Measurements from ENCODE around the gene TPRX1. TPM values are rescaled to one million over a fixed set of nuclear protein-coding genes. Genes with fewer than 3 reads are reported as not detected.

The TPRX1 gene
- total RNA-seq, 8 experiments from 2014 or later: 0.33 to 1.1 (median 0.46) TPM; not detected in 4

DNA sequence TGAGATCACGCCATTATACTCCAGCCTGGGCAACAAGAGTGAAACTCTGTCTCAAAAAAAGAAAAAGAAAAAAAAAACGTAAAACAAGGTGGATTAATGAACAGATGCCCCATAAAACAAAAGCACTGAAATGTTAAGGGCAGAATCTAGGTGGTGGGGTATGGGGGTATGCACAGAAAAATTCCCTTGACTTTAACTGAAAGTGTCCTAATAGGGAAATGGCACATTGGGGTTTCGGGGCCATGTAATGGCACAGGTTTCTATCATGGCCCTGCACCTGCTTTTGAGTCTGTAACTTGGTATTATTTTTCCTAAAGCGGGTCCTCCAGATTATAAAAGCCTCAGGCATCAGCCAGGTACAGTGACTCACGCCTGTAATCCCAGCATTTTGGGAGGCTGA lies 42.8 kb downstream of the TPRX1 start:
- in situ Hi-C loops (cut with MboI; ENCODE audit: low pct_unique_long_range_greater_than_20kb in 2 of 9, low sequenced_read_pairs in 9 of 9, unreplicated experiment in 9 of 9): no loop called here
- WGBS, 10 experiments: 57 to 100% (median 100%) methylated on average over 1 to 3 of the region's 5 CpGs; no CpG with 5 or more reads in 1 of the 10 experiments
- ATAC-seq (replicated peaks in 6 of 8): no peak
- Histone ChIP-seq H3K4me1 (replicated peaks in 1 of 2) (no peaks in the 10 kb centered on the region), H3K4me3 (no peak overlapping the region), H3K27ac (no peak overlapping the region)

DNA sequence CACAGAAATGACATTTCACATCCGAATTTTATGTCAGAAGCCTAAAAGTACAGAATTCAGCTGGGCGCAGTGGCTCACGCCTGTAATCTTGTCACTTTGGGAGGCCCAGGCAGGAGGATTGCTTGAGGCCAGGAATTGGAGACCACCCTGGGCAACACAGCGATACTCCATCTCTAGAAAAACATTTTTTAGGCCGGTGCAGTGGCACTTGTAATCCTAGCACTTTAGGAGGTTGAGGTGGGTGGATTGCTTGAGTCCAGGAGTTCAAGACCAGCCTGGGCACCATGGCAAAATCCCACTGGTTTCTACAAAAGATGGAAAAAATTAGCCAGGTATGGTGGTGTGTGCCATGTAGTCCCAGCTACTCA lies 43.7 kb downstream of the TPRX1 start:
- no peak overlapping the region for H3K4me3 ChIP-seq
- in situ Hi-C loops (cut with MboI; ENCODE audit: low pct_unique_long_range_greater_than_20kb in 2 of 9, low sequenced_read_pairs in 9 of 9, unreplicated experiment in 9 of 9): no loop called here
- WGBS, 10 experiments: 80 to 100% (median 98%) methylated on average over 1 to 5 of the region's 5 CpGs; no CpG with 5 or more reads in 3 of the 10 experiments
- no peak overlapping the region for H3K27ac ChIP-seq
- no peak for ATAC-seq (replicated peaks in 6 of 8)
- no peaks in the 10 kb centered on the region for H3K4me1 ChIP-seq (replicated peaks in 1 of 2)

DNA sequence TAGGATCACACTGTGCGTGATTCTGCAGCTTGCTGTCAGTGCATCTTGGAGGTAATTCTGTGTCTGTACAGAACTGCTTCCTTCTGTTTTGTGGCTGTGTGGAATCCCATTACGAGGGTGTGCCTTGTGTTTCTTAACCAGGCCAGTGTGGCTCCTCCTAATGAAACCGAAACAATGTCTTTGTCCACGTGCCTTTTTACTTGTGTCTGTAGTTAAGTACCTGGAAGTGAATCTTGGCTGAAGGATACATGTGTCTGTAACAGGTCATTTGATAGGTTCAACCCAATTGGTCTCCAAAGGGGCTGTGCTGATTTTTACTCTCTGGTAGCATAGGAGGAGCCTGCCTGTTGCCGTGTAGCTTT lies 45.9 kb downstream of the TPRX1 start:
- WGBS, 10 experiments: 17 to 100% (median 98%) methylated on average over 1 to 5 of the region's 5 CpGs; no CpG with 5 or more reads in 1 of the 10 experiments
- H3K4me1 ChIP-seq (replicated peaks in 1 of 2): no peaks in the 10 kb centered on the region
- ATAC-seq (replicated peaks in 6 of 8): peak in 1 of 8 experiments; percentile 42
- in situ Hi-C loops (cut with MboI; ENCODE audit: low pct_unique_long_range_greater_than_20kb in 2 of 9, low sequenced_read_pairs in 9 of 9, unreplicated experiment in 9 of 9): no loop called here
- H3K27ac ChIP-seq: no peak overlapping the region
- no peak overlapping the region for H3K4me3 ChIP-seq

DNA sequence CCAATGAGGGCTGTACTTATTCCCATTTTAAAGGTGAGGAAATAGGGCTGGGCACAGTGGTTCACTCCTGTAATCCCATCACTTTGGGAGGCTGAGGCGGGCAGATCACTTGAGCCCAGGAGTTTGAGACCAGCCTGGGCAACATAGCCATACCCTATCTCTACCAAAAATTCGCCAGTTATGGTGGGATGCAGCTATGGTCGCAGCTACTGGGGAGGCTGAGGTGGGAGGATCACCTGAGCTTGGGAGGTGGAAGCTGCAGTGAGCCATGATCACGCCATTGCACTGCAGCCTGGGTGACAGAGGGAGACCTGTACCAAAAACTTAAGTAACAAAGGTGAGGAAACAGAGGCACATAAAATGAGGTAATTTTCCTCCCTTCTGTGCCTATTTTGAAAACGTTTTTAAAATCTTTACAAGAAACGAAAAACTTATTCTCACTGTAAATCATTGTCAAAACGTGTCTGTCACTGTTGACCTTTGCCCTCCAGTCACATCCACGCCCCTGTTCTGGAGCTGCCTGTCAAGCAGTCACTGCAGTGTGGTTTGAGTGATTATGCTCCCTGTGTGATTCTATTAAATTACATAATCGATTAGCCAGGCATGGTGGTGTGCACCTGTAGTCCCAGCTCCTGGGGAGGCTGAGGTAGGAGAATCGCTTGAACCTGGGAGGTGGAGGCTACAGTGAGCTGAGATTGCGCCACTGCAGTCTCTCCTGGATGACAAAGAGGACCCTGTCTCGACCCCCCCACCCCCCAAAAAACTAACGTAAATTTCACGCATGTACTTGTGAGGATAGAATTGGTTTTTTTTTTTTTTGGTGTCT lies 46.5 kb downstream of the TPRX1 start:
- no peak overlapping the region for H3K27ac ChIP-seq
- no peak for ATAC-seq (replicated peaks in 6 of 8)
- in situ Hi-C loops (cut with MboI; ENCODE audit: low pct_unique_long_range_greater_than_20kb in 2 of 9, low sequenced_read_pairs in 9 of 9, unreplicated experiment in 9 of 9): no loop called here
- WGBS, 10 experiments: 60 to 100% (median 84%) methylated on average over 1 to 10 of the region's 14 CpGs
- no peak overlapping the region for H3K4me3 ChIP-seq
- H3K4me1 ChIP-seq (replicated peaks in 1 of 2): no peaks in the 10 kb centered on the region

DNA sequence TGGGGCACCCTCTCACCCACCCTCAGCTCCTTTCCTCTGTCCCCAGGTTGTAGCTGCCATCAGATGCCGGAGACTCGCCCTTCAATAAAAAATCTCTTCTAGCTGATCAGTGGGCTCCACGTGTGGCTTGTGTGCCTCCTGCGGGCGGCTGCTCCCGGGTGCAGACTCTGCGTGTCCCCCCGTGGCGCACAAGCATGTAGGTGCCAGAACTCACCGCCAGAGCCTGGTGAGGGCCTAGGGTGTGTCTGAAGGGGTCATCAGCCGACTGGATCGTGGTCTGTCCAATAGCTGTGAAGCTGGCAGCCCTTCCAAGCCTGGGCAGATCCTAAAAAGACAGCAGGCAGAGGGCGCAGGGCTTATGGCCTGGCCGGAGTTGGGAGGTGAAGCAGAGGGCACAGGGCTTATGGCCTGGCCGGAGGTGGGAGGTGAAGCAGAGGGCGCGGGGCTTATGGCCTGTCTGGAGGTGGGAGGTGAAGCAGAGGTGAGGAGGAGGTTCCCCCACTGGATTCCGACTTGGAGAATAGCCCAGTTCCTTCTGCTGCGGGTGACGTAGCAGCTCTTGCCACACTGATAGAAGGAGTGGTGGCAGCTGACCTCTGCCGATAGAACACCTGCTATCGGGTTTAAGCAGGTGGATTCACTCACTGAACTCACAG lies 47.3 kb downstream of the TPRX1 start:
- ATAC-seq (replicated peaks in 6 of 8): no peak
- 67 to 100% (median 86%) methylated on average over 1 to 6 of the region's 22 CpGs; no CpG with 5 or more reads in 2 of the 10 experiments for WGBS, 10 experiments
- in situ Hi-C loops (cut with MboI; ENCODE audit: low pct_unique_long_range_greater_than_20kb in 2 of 9, low sequenced_read_pairs in 9 of 9, unreplicated experiment in 9 of 9): no loop called here
- H3K27ac ChIP-seq: no peak overlapping the region
- no peak overlapping the region for H3K4me3 ChIP-seq
- no peaks in the 10 kb centered on the region for H3K4me1 ChIP-seq (replicated peaks in 1 of 2)

DNA sequence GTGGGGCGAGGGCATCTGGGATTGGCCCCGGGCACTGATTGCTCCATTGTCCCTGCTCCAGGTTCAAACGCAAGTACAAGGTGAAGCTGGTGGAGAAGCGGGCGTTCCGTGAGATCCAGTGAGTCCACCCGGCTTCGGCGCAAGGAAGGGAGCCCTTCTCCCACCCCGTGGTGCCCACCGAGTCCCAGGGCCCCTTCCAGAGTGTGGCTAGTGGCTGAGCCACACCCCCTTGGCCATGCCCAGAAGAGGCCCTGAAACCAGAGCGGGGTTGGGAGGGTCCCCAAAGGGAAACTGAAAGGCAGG lies 47.8 kb downstream of the TPRX1 start:
- WGBS, 10 experiments: 70 to 100% (median 85%) methylated on average over 2 to 8 of the region's 12 CpGs; no CpG with 5 or more reads in 7 of the 10 experiments
- H3K4me1 ChIP-seq (replicated peaks in 1 of 2): no peaks in the 10 kb centered on the region
- in situ Hi-C loops (cut with MboI; ENCODE audit: low pct_unique_long_range_greater_than_20kb in 2 of 9, low sequenced_read_pairs in 9 of 9, unreplicated experiment in 9 of 9): no loop called here
- no peak overlapping the region for H3K27ac ChIP-seq
- peak in 2 of 8 experiments; percentile 7 to 26 for ATAC-seq (replicated peaks in 6 of 8)
- H3K4me3 ChIP-seq: no peak overlapping the region

DNA sequence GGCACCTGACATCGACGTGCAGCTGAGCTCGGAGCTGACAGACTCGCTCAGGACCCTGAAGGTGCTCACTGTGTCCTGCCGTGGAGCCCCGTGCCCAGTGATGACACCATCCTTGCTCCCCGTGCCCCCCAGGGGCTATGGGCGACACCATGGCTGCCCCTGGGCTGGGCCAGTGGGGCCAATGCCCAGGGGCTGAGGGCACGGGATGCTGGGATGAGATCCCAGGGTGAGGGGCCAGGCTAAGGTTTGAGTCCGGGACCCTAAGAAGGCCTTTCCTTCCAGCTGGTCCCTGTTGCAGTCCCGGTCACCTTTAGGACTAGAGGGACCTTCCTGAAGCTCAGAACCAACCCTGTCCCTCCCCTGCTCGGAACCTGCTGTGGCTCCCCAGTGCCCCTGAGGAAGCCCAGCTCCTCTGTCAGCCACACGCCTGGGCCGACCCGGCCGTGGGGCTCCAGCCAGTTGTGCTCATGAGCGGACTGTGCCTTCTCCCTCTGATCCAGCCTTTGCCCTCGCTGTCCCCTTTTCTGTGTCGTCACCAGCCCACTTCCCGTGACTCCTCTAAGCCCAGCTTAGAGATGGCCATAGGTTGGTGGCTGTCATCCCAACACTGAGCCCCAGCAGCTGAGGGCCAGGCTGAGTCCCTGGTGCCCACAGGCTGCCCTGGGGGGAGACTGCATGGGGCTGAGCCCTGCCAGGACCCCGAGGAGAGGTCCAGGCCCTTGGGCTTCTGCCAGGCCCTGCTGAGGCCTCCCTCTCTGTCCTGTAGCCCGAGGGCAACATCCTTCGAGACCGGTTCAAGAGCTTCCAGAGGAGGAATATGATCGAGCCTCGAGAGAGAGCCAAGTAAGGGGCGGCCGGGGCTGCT lies 48.4 kb downstream of the TPRX1 start:
- WGBS, 10 experiments: 88 to 100% (median 91%) methylated on average over 4 to 6 of the region's 28 CpGs; no CpG with 5 or more reads in 7 of the 10 experiments
- in situ Hi-C loops (cut with MboI; ENCODE audit: low pct_unique_long_range_greater_than_20kb in 2 of 9, low sequenced_read_pairs in 9 of 9, unreplicated experiment in 9 of 9): no loop called here
- peak in 3 of 8 experiments; percentile 5 to 11 (median 10) for ATAC-seq (replicated peaks in 6 of 8)
- no peak overlapping the region for H3K27ac ChIP-seq
- H3K4me3 ChIP-seq: no peak overlapping the region
- H3K4me1 ChIP-seq (replicated peaks in 1 of 2): no peaks in the 10 kb centered on the region

DNA sequence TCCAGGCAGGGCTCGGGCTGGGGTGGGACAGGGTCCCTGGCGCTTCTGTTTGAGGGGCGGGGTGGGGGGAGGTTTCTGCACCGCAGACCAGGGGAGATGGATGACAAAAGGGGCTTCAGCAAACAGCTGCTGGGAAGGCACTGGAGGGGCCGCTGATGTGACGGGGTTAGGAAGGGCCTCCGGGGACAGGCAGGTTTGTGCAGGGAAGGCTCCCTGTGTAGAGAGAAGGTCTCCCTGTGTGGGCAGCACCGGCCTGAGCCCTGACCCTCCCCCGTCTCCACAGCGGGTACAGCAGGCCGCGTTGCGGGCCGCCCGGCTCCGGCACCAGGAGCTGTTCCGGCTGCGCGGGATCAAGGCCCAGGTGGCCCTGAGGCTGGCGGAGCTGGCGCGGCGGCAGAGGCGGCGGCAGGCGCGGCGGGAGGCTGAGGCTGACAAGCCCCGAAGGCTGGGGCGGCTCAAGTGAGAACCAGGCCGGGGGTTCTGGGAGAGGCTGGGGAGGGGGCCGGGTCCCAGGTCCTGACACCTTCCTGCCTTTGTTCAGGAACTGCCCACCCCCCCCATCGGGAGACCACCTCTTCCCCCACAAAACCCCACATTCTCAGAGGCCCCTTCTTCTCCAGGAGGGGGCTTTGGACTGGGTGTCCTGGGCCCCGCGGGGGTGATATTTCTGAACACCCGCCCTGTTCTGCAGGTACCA lies 49.1 kb downstream of the TPRX1 start:
- no peaks in the 10 kb centered on the region for H3K4me1 ChIP-seq (replicated peaks in 1 of 2)
- WGBS, 10 experiments: no CpG with 5 or more reads among the region's 36 CpGs
- peak in 4 of 8 experiments; percentile 4 to 18 (median 10) for ATAC-seq (replicated peaks in 6 of 8)
- no peak overlapping the region for H3K27ac ChIP-seq
- no peak overlapping the region for H3K4me3 ChIP-seq
- in situ Hi-C loops (cut with MboI; ENCODE audit: low pct_unique_long_range_greater_than_20kb in 2 of 9, low sequenced_read_pairs in 9 of 9, unreplicated experiment in 9 of 9): no loop called here

DNA sequence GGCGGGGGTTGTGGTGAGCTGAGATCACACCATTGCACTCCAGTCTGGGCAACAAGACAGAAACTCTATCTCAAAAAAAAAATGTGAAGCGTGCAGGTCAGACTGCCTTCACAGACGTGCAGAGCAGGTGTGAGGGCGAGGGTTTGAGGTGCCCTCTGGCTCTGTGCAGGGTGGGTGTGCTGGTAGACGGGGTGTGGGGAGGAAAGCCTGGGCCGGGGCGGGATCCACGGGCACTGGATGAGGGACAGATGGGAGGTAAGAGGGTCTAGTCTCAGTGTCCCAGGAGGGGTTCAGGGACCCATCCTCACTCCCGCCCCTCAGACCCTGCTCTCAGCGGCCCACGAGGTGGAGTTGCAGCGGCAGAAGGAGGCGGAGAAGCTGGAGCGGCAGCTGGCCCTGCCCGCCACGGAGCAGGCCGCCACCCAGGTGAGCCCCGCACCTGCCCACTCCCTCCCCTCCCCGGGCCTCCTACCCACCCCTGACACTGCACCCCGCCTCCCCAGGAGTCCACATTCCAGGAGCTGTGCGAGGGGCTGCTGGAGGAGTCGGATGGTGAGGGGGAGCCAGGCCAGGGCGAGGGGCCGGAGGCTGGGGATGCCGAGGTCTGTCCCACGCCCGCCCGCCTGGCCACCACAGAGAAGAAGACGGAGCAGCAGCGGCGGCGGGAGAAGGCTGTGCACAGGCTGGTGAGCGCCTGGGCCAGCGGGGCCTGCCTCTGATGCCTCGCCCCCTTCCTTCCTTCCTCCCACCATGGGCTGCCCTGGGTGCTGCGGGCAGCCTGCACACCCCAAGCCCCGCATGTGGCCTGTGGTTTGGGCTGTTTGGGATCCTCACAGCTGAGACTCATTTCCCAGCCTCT lies 49.9 kb downstream of the TPRX1 start:
- 100% methylated on average over 1 to 2 of the region's 37 CpGs; no CpG with 5 or more reads in 8 of the 10 experiments for WGBS, 10 experiments
- Histone ChIP-seq H3K27ac (no peak overlapping the region), H3K4me3 (no peak overlapping the region), H3K4me1 (replicated peaks in 1 of 2) (no peaks in the 10 kb centered on the region)
- ATAC-seq (replicated peaks in 6 of 8): peak in 4 of 8 experiments; percentile 3 to 15 (median 12)
- in situ Hi-C loops (cut with MboI; ENCODE audit: low pct_unique_long_range_greater_than_20kb in 2 of 9, low sequenced_read_pairs in 9 of 9, unreplicated experiment in 9 of 9): no loop called here

DNA sequence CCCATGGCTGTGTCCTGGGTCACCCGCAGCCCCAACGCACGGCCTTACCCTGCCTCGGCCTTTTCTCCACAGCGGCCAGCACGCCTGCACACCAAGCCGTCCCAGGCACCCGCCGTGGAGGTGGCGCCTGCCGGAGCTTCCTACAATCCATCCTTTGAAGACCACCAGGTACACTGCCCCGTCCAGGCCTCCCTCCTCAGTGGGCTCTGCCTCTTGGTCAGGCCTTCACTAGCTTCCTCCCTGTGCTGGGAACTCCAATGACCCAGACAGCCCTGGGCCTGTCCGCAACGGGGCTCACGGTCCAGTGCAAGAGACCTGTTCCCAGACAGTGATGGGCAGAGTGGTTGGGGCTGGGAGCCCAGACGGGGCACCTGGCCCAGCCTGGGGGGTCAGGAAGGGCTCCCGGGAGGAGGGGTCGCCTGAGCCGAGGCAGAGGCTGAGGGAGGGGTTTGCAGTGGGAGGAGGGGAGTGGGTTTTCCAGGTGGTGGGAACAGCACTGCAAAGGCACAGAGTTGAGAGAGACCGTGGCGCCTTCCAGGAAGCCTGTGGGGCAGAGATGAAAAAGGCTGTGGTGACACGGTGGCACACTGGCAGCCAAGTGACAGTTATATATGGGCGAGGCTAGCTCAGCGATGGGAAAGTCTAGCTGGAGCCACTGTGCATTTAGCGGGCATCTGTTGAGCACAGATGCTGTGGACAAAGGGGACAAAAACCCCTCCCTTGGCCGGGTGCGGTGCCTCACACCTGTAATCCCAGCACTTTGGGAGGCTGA lies 51.7 kb downstream of the TPRX1 start:
- no peak overlapping the region for H3K27ac ChIP-seq
- 83 to 100% (median 97%) methylated on average over 1 to 6 of the region's 27 CpGs; no CpG with 5 or more reads in 6 of the 10 experiments for WGBS, 10 experiments
- in situ Hi-C loops (cut with MboI; ENCODE audit: low pct_unique_long_range_greater_than_20kb in 2 of 9, low sequenced_read_pairs in 9 of 9, unreplicated experiment in 9 of 9): no loop called here
- ATAC-seq (replicated peaks in 6 of 8): no peak
- H3K4me3 ChIP-seq: no peak overlapping the region
- no peaks in the 10 kb centered on the region for H3K4me1 ChIP-seq (replicated peaks in 1 of 2)

All from motor neuron (in vitro differentiated cells).